ENCODE results near the gene L3MBTL4. TPM values are rescaled to one million over a fixed set of nuclear protein-coding genes. Genes with fewer than 3 reads are reported as not detected.
"Not testable (repeated sequence)": the region's sequence is repeated elsewhere in the genome, so short reads cannot be mapped to it uniquely, and the experiment has no call there.

The L3MBTL4 gene
- total RNA-seq, 1 donor from 2014 or later, result 0.34 TPM

DNA sequence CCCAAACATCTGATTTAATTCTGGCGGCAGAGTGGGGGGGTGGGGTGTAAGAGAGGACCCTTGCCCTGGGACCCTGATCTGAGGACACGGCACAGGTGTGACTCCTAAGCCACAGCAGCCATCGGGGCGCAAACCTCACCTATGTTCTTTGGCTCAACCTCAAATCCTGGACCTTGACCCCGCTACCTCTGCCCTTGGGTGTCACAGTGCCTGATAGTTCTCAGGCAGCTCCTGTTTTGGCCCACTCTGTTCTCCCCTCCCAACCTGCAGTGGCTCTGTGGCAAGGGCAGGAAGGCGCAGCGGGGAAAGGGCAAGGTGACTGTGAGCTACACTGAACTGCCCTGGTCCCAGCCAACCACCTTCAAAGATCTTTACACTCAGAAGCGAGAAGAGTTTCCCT, 152.8 kb downstream of the L3MBTL4 start:
- H3K36me3 Mint-ChIP-seq, result no peaks in the 10 kb centered on the region
- H3K27ac Mint-ChIP-seq, result no peak overlapping the region
- no peaks in the 10 kb centered on the region for H3K4me1 ChIP-seq
- no peaks in the 10 kb centered on the region for H3K79me2 ChIP-seq (ENCODE audit: low read depth)
- no peak overlapping the region for H3K9ac ChIP-seq
- no peak for DNase-seq (ENCODE audit: low spot score)
- no peak for TF ChIP-seq EZH2 (IDR thresholded peaks at IDR 0.05)
- TF ChIP-seq, protein P1, sequence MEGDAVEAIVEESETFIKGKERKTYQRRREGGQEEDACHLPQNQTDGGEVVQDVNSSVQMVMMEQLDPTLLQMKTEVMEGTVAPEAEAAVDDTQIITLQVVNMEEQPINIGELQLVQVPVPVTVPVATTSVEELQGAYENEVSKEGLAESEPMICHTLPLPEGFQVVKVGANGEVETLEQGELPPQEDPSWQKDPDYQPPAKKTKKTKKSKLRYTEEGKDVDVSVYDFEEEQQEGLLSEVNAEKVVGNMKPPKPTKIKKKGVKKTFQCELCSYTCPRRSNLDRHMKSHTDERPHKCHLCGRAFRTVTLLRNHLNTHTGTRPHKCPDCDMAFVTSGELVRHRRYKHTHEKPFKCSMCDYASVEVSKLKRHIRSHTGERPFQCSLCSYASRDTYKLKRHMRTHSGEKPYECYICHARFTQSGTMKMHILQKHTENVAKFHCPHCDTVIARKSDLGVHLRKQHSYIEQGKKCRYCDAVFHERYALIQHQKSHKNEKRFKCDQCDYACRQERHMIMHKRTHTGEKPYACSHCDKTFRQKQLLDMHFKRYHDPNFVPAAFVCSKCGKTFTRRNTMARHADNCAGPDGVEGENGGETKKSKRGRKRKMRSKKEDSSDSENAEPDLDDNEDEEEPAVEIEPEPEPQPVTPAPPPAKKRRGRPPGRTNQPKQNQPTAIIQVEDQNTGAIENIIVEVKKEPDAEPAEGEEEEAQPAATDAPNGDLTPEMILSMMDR (IDR thresholded peaks at IDR 0.05), result no peak
- TF ChIP-seq EZH2phosphoT487 (IDR thresholded peaks at IDR 0.05), result no peak
- no peaks in the 10 kb centered on the region for H4K20me1 ChIP-seq (ENCODE audit: low read depth)
- no peak overlapping the region for H3K27ac ChIP-seq
- H3K36me3 ChIP-seq, result no peaks in the 10 kb centered on the region
- no peak overlapping the region for H3K4me3 Mint-ChIP-seq
- H3F3A ChIP-seq (ENCODE audit: low read depth), result no peaks in the 10 kb centered on the region
- H3K27me3 Mint-ChIP-seq (ENCODE audit: insufficient read depth, low read depth), result no peaks in the 10 kb centered on the region
- H3K9me3 ChIP-seq (ENCODE audit: low read depth), result no peaks in the 10 kb centered on the region
- no peak overlapping the region for H2AFZ ChIP-seq (replicated peaks)
- H3K4me2 ChIP-seq, result no peak overlapping the region
- H3K4me3 ChIP-seq, result no peak overlapping the region
- no peaks in the 10 kb centered on the region for H3K4me1 Mint-ChIP-seq
- peaks cover 21% of the 10 kb centered on the region for H3K9me3 Mint-ChIP-seq
- no peaks in the 10 kb centered on the region for H3K27me3 ChIP-seq

DNA sequence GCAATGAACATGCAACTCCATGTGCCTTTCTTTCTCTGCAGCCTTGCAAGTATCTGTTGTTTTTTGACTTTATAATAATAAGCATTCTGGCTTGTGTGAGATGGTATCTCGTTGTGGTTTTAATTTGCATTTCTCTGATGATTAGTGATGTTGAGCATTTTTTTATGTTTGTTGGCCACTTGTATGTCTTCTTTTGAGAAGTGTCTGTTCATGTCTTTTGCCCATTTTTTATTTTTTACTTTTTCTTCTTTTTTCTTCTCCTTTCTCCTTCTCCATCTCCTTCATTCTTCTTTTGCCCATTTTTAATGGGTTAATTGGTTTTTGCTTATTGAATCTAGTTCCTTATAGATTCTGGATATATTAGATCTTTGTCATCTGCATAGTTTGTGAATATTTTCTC, 155.4 kb downstream of the L3MBTL4 start:
- not testable (repeated sequence) for H3F3A ChIP-seq (ENCODE audit: low read depth); H3K4me1 Mint-ChIP-seq; H4K20me1 ChIP-seq (ENCODE audit: low read depth); H3K27me3 ChIP-seq; H2AFZ ChIP-seq (replicated peaks); H3K4me3 Mint-ChIP-seq; DNase-seq (ENCODE audit: low spot score); H3K4me1 ChIP-seq; H3K36me3 Mint-ChIP-seq; H3K79me2 ChIP-seq (ENCODE audit: low read depth); H3K27me3 Mint-ChIP-seq (ENCODE audit: insufficient read depth, low read depth); H3K27ac ChIP-seq; H3K36me3 ChIP-seq; H3K4me2 ChIP-seq; H3K27ac Mint-ChIP-seq; H3K9me3 ChIP-seq (ENCODE audit: low read depth); H3K9ac ChIP-seq; H3K4me3 ChIP-seq
- peaks cover 24% of the 10 kb centered on the region for H3K9me3 Mint-ChIP-seq

DNA sequence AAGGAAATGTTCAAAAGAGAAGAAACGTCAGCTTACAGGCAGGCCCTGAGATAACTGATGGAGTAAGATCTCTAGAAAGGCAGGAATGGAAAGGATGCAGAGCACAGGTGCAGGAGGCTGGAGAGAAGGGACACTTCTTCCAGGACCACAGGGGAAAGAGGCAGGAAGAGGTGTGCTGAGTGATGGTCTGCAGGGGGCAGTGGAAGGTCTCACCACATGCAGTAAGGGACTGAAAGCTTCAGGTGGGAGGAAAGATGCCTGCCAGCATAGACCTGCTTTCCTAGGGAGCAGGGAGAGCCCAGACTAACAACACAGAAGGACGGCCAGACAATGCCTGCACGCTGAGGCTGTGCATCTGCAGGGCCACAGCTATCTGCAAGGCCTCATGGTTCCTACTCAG, 156.8 kb downstream of the L3MBTL4 start:
- Histone ChIP-seq H3K36me3 (no peaks in the 10 kb centered on the region), H3K4me3 (no peak overlapping the region), H2AFZ (replicated peaks) (no peak overlapping the region), H3K9ac (no peak overlapping the region), H3K4me2 (no peak overlapping the region), H4K20me1 (ENCODE audit: low read depth) (no peaks in the 10 kb centered on the region), H3K27ac (no peak overlapping the region), H3F3A (ENCODE audit: low read depth) (no peaks in the 10 kb centered on the region), H3K79me2 (ENCODE audit: low read depth) (no peaks in the 10 kb centered on the region), H3K9me3 (ENCODE audit: low read depth) (no peaks in the 10 kb centered on the region), H3K4me1 (no peaks in the 10 kb centered on the region), H3K27me3 (no peaks in the 10 kb centered on the region)
- TF ChIP-seq, protein P1 (IDR thresholded peaks at IDR 0.05), result no peak
- TF ChIP-seq EZH2 (IDR thresholded peaks at IDR 0.05) (no peak), EZH2phosphoT487 (IDR thresholded peaks at IDR 0.05) (no peak)
- Mint-ChIP-seq H3K4me3 (no peak overlapping the region), H3K27me3 (ENCODE audit: insufficient read depth, low read depth) (peaks cover 4% of the 10 kb centered on the region), H3K27ac (no peak overlapping the region), H3K4me1 (peaks cover 3% of the 10 kb centered on the region), H3K9me3 (peaks cover 24% of the 10 kb centered on the region), H3K36me3 (no peaks in the 10 kb centered on the region)
- no peak for DNase-seq (ENCODE audit: low spot score)

DNA sequence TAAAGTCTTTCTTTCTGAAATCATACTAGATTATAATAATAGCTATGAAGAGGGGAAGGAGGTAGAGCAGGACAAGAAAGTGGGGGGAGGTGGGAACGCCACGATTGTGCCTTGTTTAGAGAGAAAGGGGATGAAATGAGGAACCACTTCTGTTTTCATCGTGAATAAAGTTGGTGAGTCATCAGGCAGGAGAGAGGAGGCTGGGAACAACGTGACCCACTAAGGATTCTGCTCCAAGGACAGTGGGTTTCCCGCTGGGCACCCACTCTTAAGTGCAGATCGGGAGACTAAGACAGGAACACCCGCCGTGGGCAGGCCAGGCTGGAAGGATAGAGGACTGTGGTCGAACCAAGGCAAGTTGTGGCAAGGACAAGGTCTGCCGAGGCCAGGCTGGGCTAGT, 158.2 kb downstream of the L3MBTL4 start:
- Mint-ChIP-seq H3K27ac (no peak overlapping the region), H3K4me3 (no peak overlapping the region), H3K9me3 (peaks cover 24% of the 10 kb centered on the region), H3K27me3 (ENCODE audit: insufficient read depth, low read depth) (peaks cover 4% of the 10 kb centered on the region), H3K4me1 (peaks cover 3% of the 10 kb centered on the region), H3K36me3 (no peaks in the 10 kb centered on the region)
- H3K36me3 ChIP-seq, result no peaks in the 10 kb centered on the region
- no peak overlapping the region for H3K4me3 ChIP-seq
- no peak overlapping the region for H3K4me2 ChIP-seq
- H2AFZ ChIP-seq (replicated peaks), result no peak overlapping the region
- no peaks in the 10 kb centered on the region for H3K79me2 ChIP-seq (ENCODE audit: low read depth)
- H3K27ac ChIP-seq, result no peak overlapping the region
- TF ChIP-seq, protein P1 (IDR thresholded peaks at IDR 0.05), result no peak
- no peak for TF ChIP-seq EZH2 (IDR thresholded peaks at IDR 0.05)
- TF ChIP-seq EZH2phosphoT487 (IDR thresholded peaks at IDR 0.05), result no peak
- no peak for DNase-seq (ENCODE audit: low spot score)
- H3K27me3 ChIP-seq, result no peaks in the 10 kb centered on the region
- no peaks in the 10 kb centered on the region for H3F3A ChIP-seq (ENCODE audit: low read depth)
- no peaks in the 10 kb centered on the region for H3K4me1 ChIP-seq
- no peaks in the 10 kb centered on the region for H3K9me3 ChIP-seq (ENCODE audit: low read depth)
- H3K9ac ChIP-seq, result no peak overlapping the region
- no peaks in the 10 kb centered on the region for H4K20me1 ChIP-seq (ENCODE audit: low read depth)

Data from neural progenitor cell (in vitro differentiated cells).